K562 (cell line): ENCODE results near the gene PLD5. TPM values are rescaled to one million over a fixed set of nuclear protein-coding genes. Genes with fewer than 3 reads are reported as not detected.
"Not testable (repeated sequence)": the region's sequence is repeated elsewhere in the genome, so short reads cannot be mapped to it uniquely, and the experiment has no call there.

Experiments
- ATAC-seq: fragments of 200-7000 bp; cut with Tn5 transposase; 3 replicates; pipeline ENCODE4 v1.9.1; 2020; ENCODE audit warnings: moderate library complexity
- BruUV-seq: library from RNA; stranded (reverse); fragments of 400-500 nt; replicated peaks from 2 replicates; lab custom pipeline; 2021; lab: Mats Ljungman, UMichigan
- CTCF ChIA-PET: fragments of 300-600 bp; formaldehyde crosslinking; extraction: SDS; loops from one replicate; lab custom pipeline; 2021; ENCODE audit warnings: low intra/inter-chr PET ratio; lab: Yijun Ruan, JAX
- POLR2A ChIA-PET: fragments of 300-600, 350-650 bp; sonication (Branson Sonifier 250); formaldehyde crosslinking; extraction: SDS; loops from one replicate; lab custom pipeline; 2021; ENCODE audit warnings: antibody characterized with exemption, inconsistent platforms; lab: Yijun Ruan, JAX
- DNase-seq, 4 experiments: peaks; one replicate each; pipeline versions ENCODE4 v3.0.0 to v3.0.0-alpha.2; 2011 to 2018; ENCODE audit warnings: low spot score in 3 of 4, mixed read lengths in 3 of 4; ENCODE audit errors: extremely low read depth in 1 of 4
- FAIRE-seq: peaks from 2 replicates; lab custom pipeline; 2011; peaks lifted over from hg19 to GRCh38; lab: Jason Lieb, UNC
- H2AFZ ChIP-seq: 2 replicates; pipeline ENCODE4 v1.6.0; 2011; ENCODE audit warnings: low read depth, low read length, control low read depth, inconsistent platforms
- H3K27ac ChIP-seq: fragments of 200-600 bp; 3 replicates; pipeline ENCODE4 v1.8.0; 2011; ENCODE audit warnings: low read depth, mild to moderate bottlenecking, control low read depth, inconsistent platforms, low read length, moderate library complexity, mixed read lengths; ENCODE audit errors: extremely low read depth
- H3K27me3 ChIP-seq, 2 experiments: fragments of 300-600 bp in 1 of 2; 2 replicates in 1 of 2; 3 replicates in 1 of 2; pipeline versions ENCODE4 v1.6.0 to v1.8.0; 2011; ENCODE audit warnings: inconsistent platforms in 2 of 2, low read length in 2 of 2, mild to moderate bottlenecking in 1 of 2, mixed read lengths in 1 of 2, moderate library complexity in 1 of 2; ENCODE audit not compliant: control insufficient read depth in 2 of 2, insufficient read depth in 2 of 2
- H3K36me3 ChIP-seq: fragments of 300-600 bp; 3 replicates; pipeline ENCODE4 v1.8.0; 2011; ENCODE audit warnings: mild to moderate bottlenecking, low read length, inconsistent platforms; ENCODE audit not compliant: control insufficient read depth, insufficient read depth
- H3K4me1 ChIP-seq, 2 experiments: fragments of 200-600 bp in 1 of 2; replicated peaks in 1 of 2; 2 replicates in 1 of 2; 3 replicates in 1 of 2; pipeline versions ENCODE4 v1.5.1 to v1.8.0; 2011; ENCODE audit warnings: inconsistent platforms in 2 of 2, low read length in 2 of 2, mild to moderate bottlenecking in 1 of 2, mixed read lengths in 1 of 2, moderate library complexity in 1 of 2; ENCODE audit not compliant: control insufficient read depth in 2 of 2, insufficient read depth in 2 of 2
- H3K4me2 ChIP-seq: 2 replicates; pipeline ENCODE4 v1.6.1; 2011; ENCODE audit warnings: low read length, control low read depth, inconsistent platforms, mixed read lengths; ENCODE audit not compliant: insufficient read depth
- H3K4me3 ChIP-seq: fragments of 200-600 bp; sonication (generic), shearing (Covaris generic); 2 replicates; pipeline ENCODE4 v1.5.1; 2016; ENCODE audit warnings: control low read depth, inconsistent platforms
- H3K79me2 ChIP-seq: fragments of 200-600 bp; 3 replicates; pipeline ENCODE4 v1.8.0; 2011; ENCODE audit warnings: low read length, inconsistent platforms; ENCODE audit not compliant: control insufficient read depth, insufficient read depth
- H3K9ac ChIP-seq, 2 experiments: 2 replicates each; pipeline versions ENCODE4 v1.6.0 to v1.6.1; 2011; ENCODE audit warnings: low read depth in 2 of 2, low read length in 2 of 2, control low read depth in 1 of 2, inconsistent platforms in 1 of 2, mild to moderate bottlenecking in 1 of 2, mixed read lengths in 1 of 2; ENCODE audit not compliant: insufficient read depth in 1 of 2
- H3K9me1 ChIP-seq: one replicate; pipeline ENCODE4 v1.6.0; 2011; ENCODE audit warnings: inconsistent platforms, mild to moderate bottlenecking, low read length, moderate library complexity; ENCODE audit not compliant: control insufficient read depth, insufficient read depth
- H3K9me3 ChIP-seq: replicated peaks from 2 replicates; pipeline ENCODE4 v1.5.1; 2011; ENCODE audit warnings: low read depth, low read length, inconsistent platforms; ENCODE audit not compliant: control insufficient read depth, insufficient read depth
- H4K20me1 ChIP-seq: replicated peaks from 2 replicates; pipeline ENCODE4 v1.6.1; 2011; ENCODE audit warnings: low read length, inconsistent platforms, mixed read lengths; ENCODE audit not compliant: control insufficient read depth, insufficient read depth
- AFF1 ChIP-seq, 2 experiments: fragments of 450-650 bp; IDR thresholded peaks; 2 replicates each; pipeline ENCODE4 v1.6.1; 2018; ENCODE audit warnings: mild to moderate bottlenecking in 2 of 2, low read depth in 1 of 2; ENCODE audit not compliant: partially characterized antibody in 2 of 2
- ETV5 ChIP-seq: sonication (generic); formaldehyde crosslinking; IDR thresholded peaks from 2 replicates; pipeline ENCODE4 v1.4.0; 2020; ENCODE audit warnings: low read depth, mild to moderate bottlenecking, missing genetic modification reagents
- TARDBP ChIP-seq: fragments of 450-650 bp; IDR thresholded peaks from 2 replicates; pipeline ENCODE4 v1.6.1; 2016
- ZKSCAN8 ChIP-seq: fragments of 200-800 bp; sonication (Bioruptor generic); IDR thresholded peaks from 2 replicates; pipeline ENCODE4 v1.6.1; 2016; ENCODE audit warnings: missing genetic modification characterization, missing compliant biosample characterization
- WGBS: fragments of 100-300 bp; shearing (Covaris generic); methylation state at CpG from one replicate; pipeline ENCODE4 v1.1.6; 2016; ENCODE audit warnings: low coverage, mixed read lengths; ENCODE audit not compliant: insufficient coverage; ENCODE audit errors: missing lambda C conversion rate; 5-methylcytosine and 5-hydroxymethylcytosine counted together
- in situ Hi-C: fragments of 300-500 bp; cut with MboI; formaldehyde crosslinking; loops from 4 replicates; pipeline ENCODE4 v1.15.0; 2018; ENCODE audit warnings: inconsistent platforms, mixed read lengths
- intact Hi-C: fragments of 100-400 bp; cut with micrococcal nuclease; formaldehyde crosslinking; loops from 2 replicates; pipeline ENCODE4 v1.14.2; 2022
- polyA plus RNA-seq, 8 experiments: library from polyadenylated mRNA; depleted of rRNA in 4 of 8; stranded (reverse) in 5 of 8; unstranded in 3 of 8; fragments of >200 nt; fragmentation: Nextera tagmentation in 2 of 8; fragmentation: Illumina TruSeq in 1 of 8; extraction: Ambion mirVana in 2 of 8; extraction: Trizol in 1 of 8; gene quantifications; 2 replicates each; pipeline versions ENCODE4 v1.2.1 to v1.2.3, GENCODE V29; 2011 to 2014; ENCODE audit warnings: inconsistent platforms in 1 of 8, missing spikeins in 1 of 8
- total RNA-seq, 7 experiments: library from RNA; depleted of rRNA in 6 of 7; stranded (reverse); fragments of >200 nt in 6 of 7; fragmentation: Illumina TruSeq in 2 of 7; extraction: Trizol in 2 of 7; gene quantifications; 2 replicates each; pipeline versions ENCODE4 v1.2.1 to v1.2.3, GENCODE V29; 2011 to 2021; ENCODE audit warnings: low replicate concordance in 1 of 7

Gene PLD5
- total and polyA plus RNA-seq, 9 of the 15 experiments (the other 6 are each of a cell fraction or from before 2014, with no cell fraction given): not detected

- Histone ChIP-seq H3K4me2 (no peak overlapping the region), H3K4me1 (no peaks in the 10 kb centered on the region), H3K9me3 (no peaks in the 10 kb centered on the region), H3K9ac (no peak overlapping the region), H3K27me3 (no peaks in the 10 kb centered on the region), H2AFZ (no peak overlapping the region), H3K4me3 (no peak overlapping the region)
- no peak for DNase-seq
- intact Hi-C loops: no loop called here
- whole genome bisulfite sequencing: 0% methylated on average over 10 of the region's 10 CpGs
- ATAC-seq: no peak
- ChIA-PET POLR2A (no interaction called here), CTCF (no interaction called here)
- in situ Hi-C loops: no loop called here
- BruUV-seq: no TSS peak
- no peak for FAIRE-seq
- no peak for TF ChIP-seq TARDBP
- TF ChIP-seq ETV5 (CRISPR knock-in tag): no peak
- TF ChIP-seq ZKSCAN8 (CRISPR knock-in tag): no peak
- no peak for TF ChIP-seq AFF1 (IDR thresholded peaks at IDR 0.05; ENCODE audit: low read depth in 1 of 2, partially characterized antibody in 2 of 2)
- TF ChIP-seq, all 486 proteins: peak for 0
- Histone ChIP-seq H4K20me1 (no peaks in the 10 kb centered on the region), H3K27ac (no peak overlapping the region), H3K9me1 (no peaks in the 10 kb centered on the region), H3K79me2 (no peaks in the 10 kb centered on the region), H3K36me3 (no peaks in the 10 kb centered on the region)
Observed at GRCh38 chr1:242318140-242318539, 206.4 kb downstream of the PLD5 start.

- H3K9me1 ChIP-seq, H3K27me3 ChIP-seq, BruUV-seq, H3K4me1 ChIP-seq, H3K36me3 ChIP-seq, H3K27ac ChIP-seq, intact Hi-C loops, POLR2A ChIA-PET, H2AFZ ChIP-seq, FAIRE-seq, H3K79me2 ChIP-seq, H3K4me2 ChIP-seq, H4K20me1 ChIP-seq, H3K4me3 ChIP-seq, CTCF ChIA-PET, ATAC-seq, H3K9ac ChIP-seq, in situ Hi-C loops, DNase-seq, H3K9me3 ChIP-seq: not testable (repeated sequence)
- WGBS: no CpG with 5 or more reads among the region's 1 CpG
Observed at GRCh38 chr1:242314865-242315264, 209.6 kb downstream of the PLD5 start.

GRCh38 chr1:242314085-242314649 lies 210.3 kb downstream of the PLD5 start:
- 4% methylated on average over 3 of the region's 3 CpGs for WGBS

More at GRCh38 chr1:242314085-242314649, 210.3 kb downstream of the PLD5 start:
- H3K4me1 ChIP-seq, intact Hi-C loops, H3K9ac ChIP-seq, H3K27ac ChIP-seq, H4K20me1 ChIP-seq, H2AFZ ChIP-seq, in situ Hi-C loops, H3K27me3 ChIP-seq, H3K9me1 ChIP-seq, BruUV-seq, H3K9me3 ChIP-seq, DNase-seq, FAIRE-seq, H3K4me3 ChIP-seq, H3K4me2 ChIP-seq, H3K79me2 ChIP-seq, CTCF ChIA-PET, POLR2A ChIA-PET, ATAC-seq, H3K36me3 ChIP-seq: not testable (repeated sequence)
